22Rv1 (cell line): ENCODE results near the gene DUSP22.

ENCODE experiments used
- H3K27ac ChIP-seq: fragments of 450-650 bp; 2 replicates; pipeline ENCODE4 v1.5.1; 2017
- CTCF ChIP-seq: fragments of 450-650 bp; IDR thresholded peaks from 2 replicates; pipeline ENCODE4 v1.5.1; 2017; ENCODE audit warnings: mild to moderate bottlenecking
- ZFX ChIP-seq: fragments of 450-650 bp; IDR thresholded peaks from 2 replicates; pipeline ENCODE4 v1.6.1; 2017; ENCODE audit warnings: antibody characterized with exemption, borderline replicate concordance

DUSP22 gene

DNA sequence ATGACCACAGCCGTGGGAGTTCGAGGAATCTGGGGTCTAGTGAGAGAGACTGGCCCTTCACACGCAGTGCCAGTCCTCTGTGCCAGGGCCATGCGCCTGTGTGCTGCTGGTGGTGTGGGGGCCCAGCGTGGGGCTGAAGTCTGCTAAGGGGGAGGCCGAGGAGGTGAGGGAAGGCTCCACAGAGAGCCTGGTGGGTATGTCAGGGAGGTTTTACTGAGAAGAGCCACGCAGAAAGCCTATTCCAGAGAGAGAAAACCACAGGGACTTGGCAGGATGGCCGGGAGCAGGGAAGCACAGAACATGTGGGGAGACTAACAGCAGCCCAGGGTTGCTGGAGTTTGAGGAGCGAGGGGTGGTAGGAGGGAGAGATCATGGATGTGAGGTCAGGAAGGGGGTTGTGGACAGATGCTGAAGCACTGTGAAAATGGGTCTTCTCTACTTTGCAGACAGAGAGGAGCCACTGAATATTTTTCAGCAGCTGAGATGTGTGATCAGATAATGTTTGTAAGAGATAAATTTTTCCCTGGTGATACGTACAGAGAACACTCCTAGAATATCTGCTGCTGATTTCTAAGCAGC is 35.3 kb downstream of the DUSP22 start:
- TF ChIP-seq ZFX, result no peak
- no peak for TF ChIP-seq CTCF
- no peak overlapping the region for H3K27ac ChIP-seq

DNA sequence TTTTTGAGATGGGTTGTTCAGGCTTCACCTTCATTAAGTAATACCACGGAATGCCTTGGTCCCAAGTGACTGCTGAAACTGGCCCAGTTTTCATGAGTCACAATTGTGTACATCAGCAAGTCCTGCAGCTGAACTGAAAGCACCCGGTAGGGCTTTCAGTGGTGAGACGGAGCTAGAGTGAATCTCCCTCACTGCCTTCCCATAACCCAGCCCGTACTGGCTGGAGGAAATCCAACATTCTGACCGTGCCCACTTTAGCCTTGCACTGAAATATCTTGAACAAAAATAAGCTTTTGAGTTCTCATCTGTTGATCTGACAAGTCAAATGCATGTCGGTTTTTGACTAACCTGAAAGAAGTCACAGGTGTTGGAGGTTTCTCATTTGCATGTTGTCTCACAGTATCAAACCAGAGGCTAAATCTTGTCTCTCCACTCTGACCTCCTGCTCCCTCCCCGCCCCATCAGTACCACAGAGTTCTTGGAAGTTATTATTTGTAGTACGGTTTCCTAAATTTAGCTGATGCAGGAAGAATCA is 35.9 kb downstream of the DUSP22 start:
- no peak for TF ChIP-seq CTCF
- TF ChIP-seq ZFX, result no peak
- H3K27ac ChIP-seq, result no peak overlapping the region

DNA sequence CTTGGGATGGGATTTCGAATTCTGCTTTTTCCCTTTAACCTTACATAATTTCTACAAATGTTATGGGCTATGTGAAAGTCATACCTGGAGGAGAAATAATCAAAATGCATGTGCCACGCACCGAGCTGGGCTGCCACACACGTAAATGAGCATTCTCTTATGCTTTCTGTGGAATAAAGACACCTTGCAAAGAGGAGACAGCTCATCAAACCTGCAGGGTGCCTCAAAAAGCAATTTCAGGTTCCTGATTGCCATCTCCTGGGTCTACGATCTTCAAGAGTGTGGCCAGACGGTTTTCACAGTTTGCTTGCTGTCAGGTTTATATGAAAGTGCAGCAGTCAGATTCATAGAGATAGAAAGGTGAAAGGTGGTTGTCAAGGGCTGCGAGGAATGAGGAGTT is 36.6 kb downstream of the DUSP22 start:
- no peak overlapping the region for H3K27ac ChIP-seq

DNA sequence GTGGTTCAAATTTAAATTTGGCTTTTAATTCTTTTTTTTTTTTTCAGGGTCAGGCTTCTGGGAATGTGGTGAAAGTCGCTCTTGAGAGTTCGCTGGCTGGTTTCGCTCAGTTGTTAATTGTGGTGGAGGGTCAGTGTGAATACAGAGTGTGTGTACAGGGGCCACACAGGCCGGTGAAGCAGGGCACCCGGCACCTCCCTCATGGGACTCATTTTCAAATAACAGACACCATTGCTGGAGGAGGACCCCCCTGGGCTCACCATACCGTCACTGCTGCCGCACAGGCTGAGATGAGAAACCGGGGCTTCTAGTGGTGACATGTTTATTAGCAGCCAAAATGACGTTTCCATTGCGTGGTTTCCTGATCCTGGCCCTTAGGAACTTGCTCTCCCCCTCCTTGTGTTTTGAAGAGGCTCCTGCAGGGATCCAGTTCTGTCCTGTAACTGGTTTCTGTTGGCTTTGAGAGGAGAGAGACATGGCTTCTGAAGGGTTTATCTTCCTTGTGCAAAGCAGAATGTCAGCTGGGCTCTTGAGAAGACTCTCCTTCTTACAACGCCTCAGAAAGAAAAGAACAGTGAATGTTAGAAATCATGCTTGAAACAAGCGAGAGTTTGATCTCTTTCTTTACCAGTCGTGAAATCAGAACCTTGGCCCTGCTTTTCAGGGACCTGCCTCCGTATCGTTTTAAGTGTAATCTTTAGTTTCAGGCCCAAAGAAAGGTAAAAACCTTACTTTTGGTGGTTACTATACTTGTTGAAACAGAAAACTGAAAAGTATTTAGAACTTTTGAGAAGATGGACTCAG is 37.8 kb downstream of the DUSP22 start:
- no peak for TF ChIP-seq CTCF
- TF ChIP-seq ZFX, result no peak
- no peak overlapping the region for H3K27ac ChIP-seq

More for the DNA sequence above, 36.6 kb downstream of the DUSP22 start:
- TF ChIP-seq ZFX, result no peak
- TF ChIP-seq CTCF, result no peak

GRCh38 chr6:330948-331347 is 38.7 kb downstream of the DUSP22 start:
- H3K27ac ChIP-seq, result no peak overlapping the region
- no peak for TF ChIP-seq ZFX
- TF ChIP-seq CTCF, result no peak

- H3K27ac ChIP-seq, result no peak overlapping the region
- TF ChIP-seq CTCF (no peak), ZFX (no peak)
Measured at GRCh38 chr6:331622-332521, 39.6 kb downstream of the DUSP22 start.
